ENCODE data around the gene HEXD.

The HEXD gene

DNA sequence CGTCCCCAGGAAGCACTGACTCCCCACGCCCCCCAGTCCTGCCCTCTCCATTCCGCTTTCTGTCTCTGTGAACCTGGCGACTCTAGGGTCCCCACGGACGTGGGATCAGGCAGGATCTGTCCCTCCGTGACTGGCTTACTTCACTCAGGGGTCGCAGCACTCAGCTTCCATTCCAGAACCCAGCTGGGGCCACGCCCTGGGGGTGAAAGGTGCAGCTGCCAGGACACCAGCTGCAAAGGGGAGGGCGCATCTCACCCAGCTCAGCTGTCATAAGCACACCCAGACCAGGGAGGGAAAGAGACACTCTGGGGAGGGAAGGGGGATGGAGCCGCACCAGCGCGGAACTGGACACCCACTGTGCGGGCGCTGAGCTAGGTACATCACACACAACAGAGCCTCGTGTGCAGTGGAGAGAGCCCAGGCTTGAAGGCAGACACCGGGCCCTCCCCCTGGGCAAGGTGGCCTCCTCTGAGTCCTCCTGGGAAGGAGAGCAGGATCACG is 18.5 kb upstream of the HEXD start:
- H3K4me1 ChIP-seq, result peaks cover 0 to 10% (median 7%) of the 10 kb centered on the region in 4 donors
- H3K27ac ChIP-seq, result no peak overlapping the region
- H3K36me3 ChIP-seq, result peaks cover 30 to 55% (median 48%) of the 10 kb centered on the region in 3 donors
- H3K27me3 ChIP-seq, result no peaks in the 10 kb centered on the region
- TF ChIP-seq, protein P1, sequence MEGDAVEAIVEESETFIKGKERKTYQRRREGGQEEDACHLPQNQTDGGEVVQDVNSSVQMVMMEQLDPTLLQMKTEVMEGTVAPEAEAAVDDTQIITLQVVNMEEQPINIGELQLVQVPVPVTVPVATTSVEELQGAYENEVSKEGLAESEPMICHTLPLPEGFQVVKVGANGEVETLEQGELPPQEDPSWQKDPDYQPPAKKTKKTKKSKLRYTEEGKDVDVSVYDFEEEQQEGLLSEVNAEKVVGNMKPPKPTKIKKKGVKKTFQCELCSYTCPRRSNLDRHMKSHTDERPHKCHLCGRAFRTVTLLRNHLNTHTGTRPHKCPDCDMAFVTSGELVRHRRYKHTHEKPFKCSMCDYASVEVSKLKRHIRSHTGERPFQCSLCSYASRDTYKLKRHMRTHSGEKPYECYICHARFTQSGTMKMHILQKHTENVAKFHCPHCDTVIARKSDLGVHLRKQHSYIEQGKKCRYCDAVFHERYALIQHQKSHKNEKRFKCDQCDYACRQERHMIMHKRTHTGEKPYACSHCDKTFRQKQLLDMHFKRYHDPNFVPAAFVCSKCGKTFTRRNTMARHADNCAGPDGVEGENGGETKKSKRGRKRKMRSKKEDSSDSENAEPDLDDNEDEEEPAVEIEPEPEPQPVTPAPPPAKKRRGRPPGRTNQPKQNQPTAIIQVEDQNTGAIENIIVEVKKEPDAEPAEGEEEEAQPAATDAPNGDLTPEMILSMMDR (IDR thresholded peaks at IDR 0.05), result no peak
- DNase-seq, result no peak
- no peaks in the 10 kb centered on the region for H3K9me3 ChIP-seq
- H3K4me3 ChIP-seq, result no peak overlapping the region
- intact Hi-C loops (cut with DNase I; ENCODE audit: low total_unique reads), result no loop called here

DNA sequence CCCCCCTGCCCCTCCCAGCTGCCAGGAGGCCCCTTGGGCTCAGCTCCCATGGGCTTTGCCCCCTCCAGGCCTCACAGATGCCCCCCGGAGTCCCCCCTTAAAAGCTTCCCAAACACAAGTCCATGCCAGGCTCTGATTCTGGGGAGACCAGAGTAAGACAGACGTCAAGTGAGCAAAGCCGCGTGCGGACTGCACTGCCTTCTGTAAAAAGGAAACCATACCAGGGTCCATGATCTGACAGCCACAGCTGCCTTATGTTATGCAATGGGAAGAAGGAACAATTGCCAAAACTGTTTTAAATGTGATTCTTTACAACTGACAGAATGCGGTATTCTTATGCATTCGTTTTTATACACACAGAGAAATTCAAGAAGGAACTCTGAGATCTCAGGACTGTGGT is 17.9 kb upstream of the HEXD start:
- peaks cover 30 to 54% (median 42%) of the 10 kb centered on the region in 3 donors for H3K36me3 ChIP-seq
- H3K27ac ChIP-seq, result no peak overlapping the region
- peaks cover 0 to 10% (median 7%) of the 10 kb centered on the region in 4 donors for H3K4me1 ChIP-seq
- TF ChIP-seq, protein P1 (IDR thresholded peaks at IDR 0.05), result no peak
- DNase-seq, result no peak
- no peak overlapping the region for H3K4me3 ChIP-seq
- intact Hi-C loops (cut with DNase I; ENCODE audit: low total_unique reads), result no loop called here
- H3K27me3 ChIP-seq, result no peaks in the 10 kb centered on the region
- no peaks in the 10 kb centered on the region for H3K9me3 ChIP-seq

DNA sequence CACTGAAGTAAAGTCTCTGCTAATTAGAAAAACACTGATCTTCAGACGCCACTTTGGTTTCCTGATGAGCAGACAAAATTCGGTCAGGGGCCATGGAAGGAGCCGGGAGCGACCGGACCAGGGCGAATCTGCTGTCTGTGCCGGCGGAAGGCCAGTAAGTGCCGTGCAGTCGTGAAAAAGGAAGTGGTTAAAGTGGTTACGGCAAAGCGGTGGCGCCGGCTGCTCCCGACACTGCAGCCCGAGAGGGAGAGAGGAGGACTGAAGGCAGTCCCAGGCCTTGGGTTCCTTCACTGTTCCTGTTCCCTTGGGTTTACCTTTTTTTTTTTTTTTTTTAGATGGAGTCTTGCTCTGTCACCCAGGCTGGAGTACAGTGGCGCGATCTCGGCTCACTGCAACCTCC is 17.3 kb upstream of the HEXD start:
- Histone ChIP-seq H3K9me3 (no peaks in the 10 kb centered on the region), H3K4me1 (peaks cover 0 to 10% (median 7%) of the 10 kb centered on the region in 4 donors), H3K27me3 (no peaks in the 10 kb centered on the region), H3K27ac (no peak overlapping the region), H3K36me3 (peaks cover 30 to 56% (median 41%) of the 10 kb centered on the region in 3 donors), H3K4me3 (no peak overlapping the region)
- peak in 1 of 2 donors; percentile 48 for DNase-seq
- TF ChIP-seq, protein P1 (IDR thresholded peaks at IDR 0.05), result no peak
- intact Hi-C loops (cut with DNase I; ENCODE audit: low total_unique reads), result no loop called here

DNA sequence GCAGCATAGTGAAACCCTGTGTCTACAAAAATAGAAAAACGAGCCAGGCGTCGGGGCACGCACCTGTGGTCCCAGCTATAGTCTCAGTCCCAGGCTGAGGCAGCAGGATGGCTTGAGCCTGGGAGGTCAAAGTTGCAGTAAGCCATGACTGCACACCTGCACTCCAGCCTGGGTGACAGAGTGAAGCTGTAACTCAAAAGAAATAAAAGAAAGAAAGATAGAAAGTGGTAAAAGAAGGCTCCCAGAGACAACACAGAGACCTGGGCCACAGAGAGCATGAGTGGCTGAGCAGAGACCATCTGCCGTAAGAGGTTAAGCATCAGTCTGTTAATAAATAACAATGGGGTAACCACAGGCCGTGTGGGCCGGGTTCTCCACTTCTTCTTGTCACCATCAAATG is 15.3 kb upstream of the HEXD start:
- Histone ChIP-seq H3K27ac (no peak overlapping the region), H3K9me3 (no peaks in the 10 kb centered on the region), H3K4me3 (no peak overlapping the region), H3K4me1 (peaks cover 0 to 10% (median 7%) of the 10 kb centered on the region in 4 donors), H3K27me3 (no peaks in the 10 kb centered on the region), H3K36me3 (peaks cover 30 to 67% (median 39%) of the 10 kb centered on the region in 3 donors)
- intact Hi-C loops (cut with DNase I; ENCODE audit: low total_unique reads), result no loop called here
- no peak for DNase-seq
- TF ChIP-seq, protein P1 (IDR thresholded peaks at IDR 0.05), result no peak

DNA sequence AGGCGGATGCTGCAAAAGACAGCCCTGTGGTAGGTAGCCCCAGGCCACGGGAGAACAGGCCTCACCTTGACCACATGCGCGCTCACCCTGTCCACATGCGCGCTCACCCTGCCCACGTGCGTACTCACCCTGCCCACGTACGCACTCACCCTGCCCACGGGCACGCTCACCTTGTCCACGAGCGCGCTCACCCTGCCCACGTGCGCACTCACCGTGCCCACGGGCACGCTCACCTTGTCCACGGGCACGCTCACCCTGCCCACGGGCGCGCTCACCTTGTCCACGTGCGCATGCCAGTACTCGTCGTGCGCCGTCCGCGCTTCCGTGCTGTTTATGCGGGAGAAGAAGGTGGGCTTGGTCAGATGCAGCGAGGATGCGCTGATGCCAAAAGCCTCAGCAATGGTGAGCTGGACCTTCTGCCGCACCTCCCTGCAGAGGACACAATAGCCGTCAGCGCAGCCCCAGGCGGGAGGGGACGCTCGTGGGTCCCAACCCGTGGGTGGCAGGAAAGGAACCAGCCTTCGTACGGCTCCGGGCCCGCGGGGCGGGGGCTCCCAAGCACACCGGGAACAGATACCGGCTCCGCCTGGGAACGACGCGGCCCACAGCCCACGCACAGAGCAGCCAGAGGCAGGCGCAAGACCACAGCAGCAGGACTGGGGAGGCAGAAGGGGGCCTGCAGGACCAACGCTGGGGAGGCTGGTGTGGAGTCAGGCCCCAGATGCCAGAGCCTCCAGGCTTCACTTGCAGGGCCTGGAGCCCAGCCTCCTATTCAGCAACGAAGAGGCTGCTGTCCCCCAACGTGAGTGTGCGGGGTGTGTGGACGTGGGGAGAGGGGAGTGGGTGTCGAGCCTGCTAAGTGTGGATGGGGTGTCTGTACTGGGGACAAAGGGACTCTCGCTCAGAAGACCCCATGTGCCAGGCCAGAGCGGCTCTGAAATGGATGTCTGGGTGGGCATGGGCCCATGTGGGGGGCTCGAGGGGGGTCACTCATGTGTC is 14.2 kb upstream of the HEXD start:
- Histone ChIP-seq H3K36me3 (peaks cover 32 to 73% (median 41%) of the 10 kb centered on the region in 3 donors), H3K4me3 (no peak overlapping the region), H3K27ac (no peak overlapping the region), H3K27me3 (no peaks in the 10 kb centered on the region), H3K4me1 (peaks cover 0 to 8% (median 6%) of the 10 kb centered on the region in 4 donors), H3K9me3 (no peaks in the 10 kb centered on the region)
- no peak for DNase-seq
- intact Hi-C loops (cut with DNase I; ENCODE audit: low total_unique reads), result no loop called here
- TF ChIP-seq, protein P1 (IDR thresholded peaks at IDR 0.05), result no peak
